ENCODE results near the gene SLC26A2.

The SLC26A2 gene

GRCh38 chr5:149960272-149961185 is at the start of gene SLC26A2:
SLC26A2 (plus strand) TSS chr5:149960758; CDS start chr5:149977653, 16,895 bp downstream.
- H3K9me3 ChIP-seq: no peaks in the 10 kb centered on the region
- in situ Hi-C loops (cut with MboI; ENCODE audit: low sequenced_read_pairs): no loop called here
- peaks cover 19% of the 10 kb centered on the region for H3K4me1 ChIP-seq
- H3K36me3 ChIP-seq (replicated peaks): no peaks in the 10 kb centered on the region
- DNase-seq (ENCODE audit: low spot score in 2 of 2): peak; percentile 95 to 97
- no peaks in the 10 kb centered on the region for H3K27me3 ChIP-seq (ENCODE audit: low read depth)
- peak within 1 kb of the TSS; percentile 70 for H3K4me3 ChIP-seq

GRCh38 chr5:149911031-149911430 is 49.5 kb upstream of the SLC26A2 start:
- no peak for DNase-seq (ENCODE audit: low spot score in 2 of 2)
- in situ Hi-C loops (cut with MboI; ENCODE audit: low sequenced_read_pairs): no loop called here
- Histone ChIP-seq H3K4me1 (no peaks in the 10 kb centered on the region), H3K4me3 (no peak overlapping the region), H3K36me3 (replicated peaks) (no peaks in the 10 kb centered on the region), H3K27me3 (ENCODE audit: low read depth) (peaks cover 13% of the 10 kb centered on the region), H3K9me3 (no peaks in the 10 kb centered on the region)

- H3K36me3 ChIP-seq (replicated peaks): no peaks in the 10 kb centered on the region
- H3K9me3 ChIP-seq: no peaks in the 10 kb centered on the region
- in situ Hi-C loops (cut with MboI; ENCODE audit: low sequenced_read_pairs): no loop called here
- H3K4me1 ChIP-seq: no peaks in the 10 kb centered on the region
- no peak for DNase-seq (ENCODE audit: low spot score in 2 of 2)
- H3K27me3 ChIP-seq (ENCODE audit: low read depth): peaks cover 13% of the 10 kb centered on the region
- no peak overlapping the region for H3K4me3 ChIP-seq
Measured at GRCh38 chr5:149912226-149912871, 48.2 kb upstream of the SLC26A2 start.

GRCh38 chr5:149913436-149914419 is 46.8 kb upstream of the SLC26A2 start:
- no peak for DNase-seq (ENCODE audit: low spot score in 2 of 2)
- in situ Hi-C loops (cut with MboI; ENCODE audit: low sequenced_read_pairs): no loop called here

GRCh38 chr5:149915392-149916260 is 44.9 kb upstream of the SLC26A2 start:
- Histone ChIP-seq H3K9me3 (no peaks in the 10 kb centered on the region), H3K4me3 (no peak overlapping the region), H3K36me3 (replicated peaks) (no peaks in the 10 kb centered on the region), H3K4me1 (no peaks in the 10 kb centered on the region), H3K27me3 (ENCODE audit: low read depth) (peaks cover 5% of the 10 kb centered on the region; the same call in 1 of the 2 replicates)
- no peak for DNase-seq (ENCODE audit: low spot score in 2 of 2)
- in situ Hi-C loops (cut with MboI; ENCODE audit: low sequenced_read_pairs): no loop called here

More at GRCh38 chr5:149913436-149914419, 46.8 kb upstream of the SLC26A2 start:
- Histone ChIP-seq H3K4me1 (no peaks in the 10 kb centered on the region), H3K36me3 (replicated peaks) (no peaks in the 10 kb centered on the region), H3K9me3 (no peaks in the 10 kb centered on the region), H3K4me3 (no peak overlapping the region), H3K27me3 (ENCODE audit: low read depth) (peaks cover 11% of the 10 kb centered on the region)

GRCh38 chr5:149916334-149917072 is 44.1 kb upstream of the SLC26A2 start:
- DNase-seq (ENCODE audit: low spot score in 2 of 2): no peak
- Histone ChIP-seq H3K4me1 (no peaks in the 10 kb centered on the region), H3K4me3 (no peak overlapping the region), H3K27me3 (ENCODE audit: low read depth) (peaks cover 5% of the 10 kb centered on the region; the same call in 1 of the 2 replicates), H3K9me3 (no peaks in the 10 kb centered on the region), H3K36me3 (replicated peaks) (no peaks in the 10 kb centered on the region)
- in situ Hi-C loops (cut with MboI; ENCODE audit: low sequenced_read_pairs): no loop called here

- no peaks in the 10 kb centered on the region for H3K36me3 ChIP-seq (replicated peaks)
- no peaks in the 10 kb centered on the region for H3K4me1 ChIP-seq
- DNase-seq (ENCODE audit: low spot score in 2 of 2): no peak
- no peaks in the 10 kb centered on the region for H3K9me3 ChIP-seq
- no peak overlapping the region for H3K4me3 ChIP-seq
- in situ Hi-C loops (cut with MboI; ENCODE audit: low sequenced_read_pairs): no loop called here
- peaks cover 5% of the 10 kb centered on the region; the same call in 1 of the 2 replicates for H3K27me3 ChIP-seq (ENCODE audit: low read depth)
Measured at GRCh38 chr5:149917073-149917676, 43.4 kb upstream of the SLC26A2 start.

- DNase-seq (ENCODE audit: low spot score in 2 of 2): no peak
- no peak overlapping the region for H3K4me3 ChIP-seq
- H3K4me1 ChIP-seq: no peaks in the 10 kb centered on the region
- no peaks in the 10 kb centered on the region for H3K9me3 ChIP-seq
- peaks cover 3% of the 10 kb centered on the region; the same call in 1 of the 2 replicates for H3K27me3 ChIP-seq (ENCODE audit: low read depth)
- no peaks in the 10 kb centered on the region for H3K36me3 ChIP-seq (replicated peaks)
- in situ Hi-C loops (cut with MboI; ENCODE audit: low sequenced_read_pairs): no loop called here
Measured at GRCh38 chr5:149921597-149921996, 39.0 kb upstream of the SLC26A2 start.

- no peaks in the 10 kb centered on the region for H3K27me3 ChIP-seq (ENCODE audit: low read depth)
- H3K9me3 ChIP-seq: no peaks in the 10 kb centered on the region
- in situ Hi-C loops (cut with MboI; ENCODE audit: low sequenced_read_pairs): no loop called here
Measured at GRCh38 chr5:149922950-149923349, 37.6 kb upstream of the SLC26A2 start.

GRCh38 chr5:149924486-149924885 is 36.1 kb upstream of the SLC26A2 start:
- no peaks in the 10 kb centered on the region for H3K27me3 ChIP-seq (ENCODE audit: low read depth)
- H3K9me3 ChIP-seq: no peaks in the 10 kb centered on the region
- no peak for DNase-seq (ENCODE audit: low spot score in 2 of 2)
- H3K36me3 ChIP-seq (replicated peaks): no peaks in the 10 kb centered on the region
- H3K4me1 ChIP-seq: no peaks in the 10 kb centered on the region
- in situ Hi-C loops (cut with MboI; ENCODE audit: low sequenced_read_pairs): no loop called here
- H3K4me3 ChIP-seq: no peak overlapping the region

More at GRCh38 chr5:149922950-149923349, 37.6 kb upstream of the SLC26A2 start:
- Histone ChIP-seq H3K4me1 (no peaks in the 10 kb centered on the region), H3K36me3 (replicated peaks) (no peaks in the 10 kb centered on the region), H3K4me3 (no peak overlapping the region)
- DNase-seq (ENCODE audit: low spot score in 2 of 2): no peak

- Histone ChIP-seq H3K4me1 (no peaks in the 10 kb centered on the region), H3K36me3 (replicated peaks) (no peaks in the 10 kb centered on the region), H3K27me3 (ENCODE audit: low read depth) (peaks cover 13% of the 10 kb centered on the region), H3K9me3 (no peaks in the 10 kb centered on the region), H3K4me3 (no peak overlapping the region)
- in situ Hi-C loops (cut with MboI; ENCODE audit: low sequenced_read_pairs): no loop called here
- DNase-seq (ENCODE audit: low spot score in 2 of 2): no peak
Measured at GRCh38 chr5:149930043-149930748, 30.4 kb upstream of the SLC26A2 start.
